HG03139 (cell line): Measurements from ENCODE around the gene RTN3.
A peak's percentile ranks its signal among the peaks of the same experiment; 100 is the strongest.
"Not testable (repeated sequence)": the region's sequence is repeated elsewhere in the genome, so short reads cannot be mapped to it uniquely, and the experiment has no call there.

Source experiments
- ATAC-seq: cut with Tn5 transposase; IDR thresholded peaks from one replicate; pipeline ENCODE4 v1.9.1; 2021; ENCODE audit not compliant: unreplicated experiment

RTN3 gene

GRCh38 chr11:63681321-63682065, at the start of gene RTN3:
RTN3 (plus strand) TSS chr11:63681500; CDS start chr11:63681637, 137 bp downstream.
- peak; percentile 84 for ATAC-seq

- no peak for ATAC-seq
These were observed 45.4 kb upstream of the RTN3 start for GRCh38 chr11:63635762-63636465.

- ATAC-seq = not testable (repeated sequence)
These were observed 42.9 kb upstream of the RTN3 start for GRCh38 chr11:63638436-63638835.

- no peak for ATAC-seq
These were observed 42.0 kb upstream of the RTN3 start for GRCh38 chr11:63639199-63639832.

- no peak for ATAC-seq
These were observed 39.6 kb upstream of the RTN3 start for GRCh38 chr11:63641727-63642126.

- no peak for ATAC-seq
These were observed 38.1 kb upstream of the RTN3 start for GRCh38 chr11:63643205-63643604.

GRCh38 chr11:63652671-63653070, 28.6 kb upstream of the RTN3 start:
- ATAC-seq = no peak

- no peak for ATAC-seq
These were observed 20.3 kb upstream of the RTN3 start for GRCh38 chr11:63660972-63661371.

GRCh38 chr11:63663809-63664208, 17.5 kb upstream of the RTN3 start:
- no peak for ATAC-seq

GRCh38 chr11:63666874-63667273, 14.4 kb upstream of the RTN3 start:
- ATAC-seq = no peak

GRCh38 chr11:63667995-63668795, 13.1 kb upstream of the RTN3 start:
- ATAC-seq = no peak

GRCh38 chr11:63670096-63670432, 11.2 kb upstream of the RTN3 start:
- ATAC-seq = no peak

- ATAC-seq = peak; percentile 34
These were observed 10.6 kb upstream of the RTN3 start for GRCh38 chr11:63670433-63671321.

GRCh38 chr11:63671322-63672155, 9.8 kb upstream of the RTN3 start, which contains the start of gene ATL3:
ATL3 (minus strand) TSS chr11:63671376; CDS start chr11:63671335, 41 bp downstream.
- ATAC-seq = peak; percentile 83

GRCh38 chr11:63672156-63672463, 9.2 kb upstream of the RTN3 start:
- ATAC-seq = no peak

GRCh38 chr11:63672936-63673539, 8.3 kb upstream of the RTN3 start:
- no peak for ATAC-seq

- ATAC-seq = no peak
These were observed 7.7 kb upstream of the RTN3 start for GRCh38 chr11:63673579-63673978.

- ATAC-seq = no peak
These were observed 423 bp upstream of the RTN3 start for GRCh38 chr11:63680834-63681320.
